B cell (primary cell): Measurements from ENCODE around the gene MOSPD3.

ENCODE experiments used
- EZH2 ChIP-seq: IDR thresholded peaks from 2 replicates; pipeline ENCODE4 v1.6.1; 2012; ENCODE audit warnings: borderline replicate concordance, low read depth, mild to moderate bottlenecking, moderate library complexity, low read length; ENCODE audit not compliant: insufficient read depth, poor library complexity, severe bottlenecking
- TF ChIP-seq, protein P1 (sequence below): fragments of 200-600 bp; IDR thresholded peaks from one replicate; pipeline ENCODE4 v1.8.0; 2022; ENCODE audit warnings: antibody characterized with exemption, mild to moderate bottlenecking

DNA sequence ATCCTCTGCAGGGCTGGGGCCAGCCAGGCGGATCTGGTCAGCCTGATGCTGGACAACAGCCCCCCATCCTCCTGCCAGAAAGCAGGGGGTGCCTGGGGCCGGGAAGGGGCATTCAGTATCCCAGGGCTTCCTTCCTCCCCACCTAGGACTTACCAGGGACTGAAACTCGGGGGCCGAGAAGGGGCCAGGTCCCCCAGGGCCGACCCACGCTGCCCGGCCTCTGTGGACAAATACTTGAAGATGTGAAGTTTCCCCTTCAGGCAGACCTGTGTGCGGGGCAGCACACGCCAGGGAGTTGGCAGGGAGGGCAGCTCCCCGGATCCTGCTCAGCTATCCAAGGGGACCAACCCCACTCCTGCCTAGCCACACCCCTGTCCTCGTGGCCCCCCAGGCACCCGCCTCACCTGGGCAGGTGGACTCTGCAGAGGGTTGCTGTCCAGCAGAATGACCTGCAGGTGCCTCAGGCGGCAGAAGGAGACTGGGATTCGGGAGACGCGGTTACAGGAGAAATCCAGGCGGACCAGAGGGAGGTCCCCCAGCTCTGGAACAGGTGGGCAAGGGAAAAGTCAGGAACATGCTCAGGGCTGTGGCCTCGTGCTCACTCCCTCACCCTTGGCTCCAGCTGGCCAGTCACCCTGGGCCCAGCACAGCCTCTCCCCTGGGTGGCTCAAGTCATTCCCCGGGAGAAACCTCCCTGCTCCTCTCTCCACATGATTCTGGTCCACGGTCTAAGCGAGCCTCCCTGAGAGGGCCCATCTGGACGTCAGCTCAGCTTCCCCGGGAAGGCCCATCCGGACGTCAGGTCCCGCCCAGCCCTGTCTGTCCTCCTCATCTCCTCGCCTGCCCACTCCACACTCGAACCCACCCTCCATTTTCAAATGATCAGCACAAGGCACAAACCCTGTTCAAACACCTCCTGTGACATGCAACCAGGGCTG lies 33.8 kb upstream of the MOSPD3 start:
- TF ChIP-seq, protein P1, sequence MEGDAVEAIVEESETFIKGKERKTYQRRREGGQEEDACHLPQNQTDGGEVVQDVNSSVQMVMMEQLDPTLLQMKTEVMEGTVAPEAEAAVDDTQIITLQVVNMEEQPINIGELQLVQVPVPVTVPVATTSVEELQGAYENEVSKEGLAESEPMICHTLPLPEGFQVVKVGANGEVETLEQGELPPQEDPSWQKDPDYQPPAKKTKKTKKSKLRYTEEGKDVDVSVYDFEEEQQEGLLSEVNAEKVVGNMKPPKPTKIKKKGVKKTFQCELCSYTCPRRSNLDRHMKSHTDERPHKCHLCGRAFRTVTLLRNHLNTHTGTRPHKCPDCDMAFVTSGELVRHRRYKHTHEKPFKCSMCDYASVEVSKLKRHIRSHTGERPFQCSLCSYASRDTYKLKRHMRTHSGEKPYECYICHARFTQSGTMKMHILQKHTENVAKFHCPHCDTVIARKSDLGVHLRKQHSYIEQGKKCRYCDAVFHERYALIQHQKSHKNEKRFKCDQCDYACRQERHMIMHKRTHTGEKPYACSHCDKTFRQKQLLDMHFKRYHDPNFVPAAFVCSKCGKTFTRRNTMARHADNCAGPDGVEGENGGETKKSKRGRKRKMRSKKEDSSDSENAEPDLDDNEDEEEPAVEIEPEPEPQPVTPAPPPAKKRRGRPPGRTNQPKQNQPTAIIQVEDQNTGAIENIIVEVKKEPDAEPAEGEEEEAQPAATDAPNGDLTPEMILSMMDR = no peak
- no peak for TF ChIP-seq EZH2
